HepG2 (cell line): ENCODE measurements around the gene MAGEA9B. TPM values are rescaled to one million over a fixed set of nuclear protein-coding genes. Genes with fewer than 3 reads are reported as not detected.

Source experiments
- polyA plus RNA-seq, 8 experiments: library from polyadenylated mRNA; depleted of rRNA in 3 of 8; stranded (reverse) in 7 of 8; unstranded in 1 of 8; fragments of >200 nt; fragmentation: Illumina TruSeq in 4 of 8; extraction: Trizol in 4 of 8; gene quantifications; 2 replicates each; pipeline versions ENCODE4 v1.2.1 to v1.2.3, GENCODE V29; 2011 to 2016; ENCODE audit warnings: low read depth in 4 of 8, missing spikeins in 1 of 8, mixed read lengths in 1 of 8; ENCODE audit not compliant: insufficient read depth in 1 of 8
- total RNA-seq, 5 experiments: library from RNA; depleted of rRNA; stranded (reverse); fragments of >200 nt; fragmentation: Illumina TruSeq; extraction: Trizol; gene quantifications; 2 replicates each; pipeline ENCODE4 v1.2.3, GENCODE V29; 2016; ENCODE audit warnings: low read depth in 1 of 5

The MAGEA9B gene
- total and polyA plus RNA-seq, 2 of the 13 experiments (the other 11 are each of a cell fraction or from before 2014, with no cell fraction given), result 0.07 to 0.11 TPM

Other genes with a start within 250 kb of the MAGEA9B start
- 2.2 and 3.4 TPM in 2 replicates for gene IDS, start 82.2 kb downstream of the MAGEA9B start, total RNA-seq (2016; rRNA removed; fragmentation: Illumina TruSeq; extraction: Trizol)
- 11.9 and 13.6 TPM in 2 replicates for gene IDS, start 82.2 kb downstream of the MAGEA9B start, polyA plus RNA-seq (2011; rRNA removed)
- gene EOLA1, start 46.4 kb downstream of the MAGEA9B start, total RNA-seq (2016; rRNA removed; fragmentation: Illumina TruSeq; extraction: Trizol), result 8.9 and 9.6 TPM in 2 replicates
- gene EOLA1, start 46.4 kb downstream of the MAGEA9B start, polyA plus RNA-seq (2011; rRNA removed), result 6.5 and 7.8 TPM in 2 replicates
- not detected in 2 replicates for gene HSFX3, start 37.5 kb downstream of the MAGEA9B start, total RNA-seq (2016; rRNA removed; fragmentation: Illumina TruSeq; extraction: Trizol)
- not detected in 2 replicates for gene HSFX3, start 37.5 kb downstream of the MAGEA9B start, polyA plus RNA-seq (2011; rRNA removed)
- gene HSFX2, start 7.9 kb upstream of the MAGEA9B start, total RNA-seq (2016; rRNA removed; fragmentation: Illumina TruSeq; extraction: Trizol), result 0.13 TPM in 1 of 2 replicates, not detected in the other
- 0.30 TPM in 1 of 2 replicates, not detected in the other for gene HSFX2, start 7.9 kb upstream of the MAGEA9B start, polyA plus RNA-seq (2011; rRNA removed)
- gene TMEM185A, start 44.3 kb upstream of the MAGEA9B start, total RNA-seq (2016; rRNA removed; fragmentation: Illumina TruSeq; extraction: Trizol), result 4.4 and 5.9 TPM in 2 replicates
- gene TMEM185A, start 44.3 kb upstream of the MAGEA9B start, polyA plus RNA-seq (2011; rRNA removed), result 9.9 and 10.5 TPM in 2 replicates
- gene MAGEA11, start 124.6 kb upstream of the MAGEA9B start, total RNA-seq (2016; rRNA removed; fragmentation: Illumina TruSeq; extraction: Trizol), result not detected in 2 replicates
- gene MAGEA11, start 124.6 kb upstream of the MAGEA9B start, polyA plus RNA-seq (2011; rRNA removed), result not detected in 2 replicates
- gene HSFX1, start 186.6 kb upstream of the MAGEA9B start, total RNA-seq (2016; rRNA removed; fragmentation: Illumina TruSeq; extraction: Trizol), result 0.09 TPM in 1 of 2 replicates, not detected in the other
- 0.08 and 0.12 TPM in 2 replicates for gene HSFX1, start 186.6 kb upstream of the MAGEA9B start, polyA plus RNA-seq (2011; rRNA removed)
- gene MAGEA9, start 194.5 kb upstream of the MAGEA9B start, total RNA-seq (2016; rRNA removed; fragmentation: Illumina TruSeq; extraction: Trizol), result 0.07 TPM in 1 of 2 replicates, not detected in the other
- not detected in 2 replicates for gene MAGEA9, start 194.5 kb upstream of the MAGEA9B start, polyA plus RNA-seq (2011; rRNA removed)